HCT116 (cell line): ENCODE measurements around the gene KCNH3.

Experiments
- ELF1 ChIP-seq: IDR thresholded peaks from 2 replicates; pipeline ENCODE4 v1.6.1; 2012; ENCODE audit warnings: low read depth, borderline replicate concordance
- EZH2 ChIP-seq: fragments of 200-600 bp; sonication (generic); IDR thresholded peaks from 2 replicates; pipeline ENCODE4 v1.6.1; 2017; ENCODE audit warnings: antibody characterized with exemption, mixed run types
- EZH2phosphoT487 ChIP-seq: fragments of 200-600 bp; IDR thresholded peaks from 2 replicates; pipeline ENCODE4 v1.6.1; 2018; ENCODE audit warnings: antibody characterized with exemption, borderline replicate concordance
- JUND ChIP-seq: IDR thresholded peaks from 2 replicates; pipeline ENCODE4 v1.6.1; 2012
- POLR2A ChIP-seq: IDR thresholded peaks from 2 replicates; pipeline ENCODE4 v1.7.0; 2011; ENCODE audit warnings: borderline replicate concordance; ENCODE audit not compliant: insufficient read depth, insufficient read length; ENCODE audit errors: extremely low read depth
- POLR2AphosphoS5 ChIP-seq: IDR thresholded peaks from 2 replicates; pipeline ENCODE4 v1.6.1; 2011; ENCODE audit warnings: mild to moderate bottlenecking, low read depth, low read length, moderate library complexity
- RAD21 ChIP-seq: IDR thresholded peaks from 2 replicates; pipeline ENCODE4 v1.6.1; 2012; ENCODE audit warnings: low read depth, mild to moderate bottlenecking
- SP1 ChIP-seq: IDR thresholded peaks from 2 replicates; pipeline ENCODE4 v1.6.1; 2012; ENCODE audit warnings: low read depth
- TF ChIP-seq, protein P1 (sequence below), 3 experiments: fragments of 200-600 bp in 1 of 3; sonication (generic) in 1 of 3; IDR thresholded peaks in 2 of 3; conservative IDR thresholded peaks in 1 of 3; 2 replicates each; pipeline ENCODE4 v1.5.1; 2012 to 2017; ENCODE audit warnings: low read depth in 2 of 3, low read length in 2 of 3, antibody characterized with exemption in 1 of 3, borderline replicate concordance in 1 of 3, control low read depth in 1 of 3, mild to moderate bottlenecking in 1 of 3, mixed read lengths in 1 of 3, mixed run types in 1 of 3, moderate library complexity in 1 of 3; ENCODE audit not compliant: insufficient read depth in 1 of 3
- TF ChIP-seq, protein P2 (sequence below): IDR thresholded peaks from 2 replicates; pipeline ENCODE4 v1.6.1; 2012
- TF ChIP-seq, protein P3 (sequence below): IDR thresholded peaks from 2 replicates; pipeline ENCODE4 v1.6.1; 2012; ENCODE audit warnings: low read depth
- TF ChIP-seq, protein P4 (sequence below): IDR thresholded peaks from 2 replicates; pipeline ENCODE4 v1.6.1; 2012

DNA sequence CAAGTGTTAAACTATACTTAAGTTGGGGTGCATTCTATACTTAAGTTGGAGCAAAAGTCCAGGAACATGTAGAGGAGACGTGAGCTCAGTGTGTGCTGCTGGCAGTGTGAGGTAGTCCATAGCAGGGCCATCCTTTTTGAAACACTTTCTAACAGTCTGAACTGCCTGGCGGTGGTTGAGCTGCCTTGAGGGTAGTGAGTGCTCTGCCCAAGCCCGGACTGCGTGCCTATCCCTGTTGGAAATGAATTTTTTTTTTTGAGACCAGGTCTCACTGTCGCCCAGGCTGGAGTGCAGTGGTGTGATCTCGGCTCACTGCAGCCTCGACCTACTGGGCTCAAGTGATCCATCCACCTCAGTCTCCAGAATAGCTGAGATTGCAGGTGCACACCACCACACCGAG lies 14.1 kb downstream of the KCNH3 start:
- TF ChIP-seq ELF1 (no peak), POLR2A (no peak), POLR2AphosphoS5 (no peak), SP1 (no peak), JUND (no peak), EZH2 (no peak), RAD21 (no peak), EZH2phosphoT487 (no peak)
- TF ChIP-seq, protein P1, sequence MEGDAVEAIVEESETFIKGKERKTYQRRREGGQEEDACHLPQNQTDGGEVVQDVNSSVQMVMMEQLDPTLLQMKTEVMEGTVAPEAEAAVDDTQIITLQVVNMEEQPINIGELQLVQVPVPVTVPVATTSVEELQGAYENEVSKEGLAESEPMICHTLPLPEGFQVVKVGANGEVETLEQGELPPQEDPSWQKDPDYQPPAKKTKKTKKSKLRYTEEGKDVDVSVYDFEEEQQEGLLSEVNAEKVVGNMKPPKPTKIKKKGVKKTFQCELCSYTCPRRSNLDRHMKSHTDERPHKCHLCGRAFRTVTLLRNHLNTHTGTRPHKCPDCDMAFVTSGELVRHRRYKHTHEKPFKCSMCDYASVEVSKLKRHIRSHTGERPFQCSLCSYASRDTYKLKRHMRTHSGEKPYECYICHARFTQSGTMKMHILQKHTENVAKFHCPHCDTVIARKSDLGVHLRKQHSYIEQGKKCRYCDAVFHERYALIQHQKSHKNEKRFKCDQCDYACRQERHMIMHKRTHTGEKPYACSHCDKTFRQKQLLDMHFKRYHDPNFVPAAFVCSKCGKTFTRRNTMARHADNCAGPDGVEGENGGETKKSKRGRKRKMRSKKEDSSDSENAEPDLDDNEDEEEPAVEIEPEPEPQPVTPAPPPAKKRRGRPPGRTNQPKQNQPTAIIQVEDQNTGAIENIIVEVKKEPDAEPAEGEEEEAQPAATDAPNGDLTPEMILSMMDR (IDR thresholded peaks at IDR 0.05 in 2 of 3, conservative IDR thresholded peaks at IDR 0.05 in 1 of 3; ENCODE audit: borderline replicate concordance in 1 of 3, insufficient read depth in 1 of 3, low read depth in 2 of 3, low read length in 2 of 3), result no peak
- TF ChIP-seq, protein P2, sequence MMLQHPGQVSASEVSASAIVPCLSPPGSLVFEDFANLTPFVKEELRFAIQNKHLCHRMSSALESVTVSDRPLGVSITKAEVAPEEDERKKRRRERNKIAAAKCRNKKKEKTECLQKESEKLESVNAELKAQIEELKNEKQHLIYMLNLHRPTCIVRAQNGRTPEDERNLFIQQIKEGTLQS, result no peak
- TF ChIP-seq, protein P3, sequence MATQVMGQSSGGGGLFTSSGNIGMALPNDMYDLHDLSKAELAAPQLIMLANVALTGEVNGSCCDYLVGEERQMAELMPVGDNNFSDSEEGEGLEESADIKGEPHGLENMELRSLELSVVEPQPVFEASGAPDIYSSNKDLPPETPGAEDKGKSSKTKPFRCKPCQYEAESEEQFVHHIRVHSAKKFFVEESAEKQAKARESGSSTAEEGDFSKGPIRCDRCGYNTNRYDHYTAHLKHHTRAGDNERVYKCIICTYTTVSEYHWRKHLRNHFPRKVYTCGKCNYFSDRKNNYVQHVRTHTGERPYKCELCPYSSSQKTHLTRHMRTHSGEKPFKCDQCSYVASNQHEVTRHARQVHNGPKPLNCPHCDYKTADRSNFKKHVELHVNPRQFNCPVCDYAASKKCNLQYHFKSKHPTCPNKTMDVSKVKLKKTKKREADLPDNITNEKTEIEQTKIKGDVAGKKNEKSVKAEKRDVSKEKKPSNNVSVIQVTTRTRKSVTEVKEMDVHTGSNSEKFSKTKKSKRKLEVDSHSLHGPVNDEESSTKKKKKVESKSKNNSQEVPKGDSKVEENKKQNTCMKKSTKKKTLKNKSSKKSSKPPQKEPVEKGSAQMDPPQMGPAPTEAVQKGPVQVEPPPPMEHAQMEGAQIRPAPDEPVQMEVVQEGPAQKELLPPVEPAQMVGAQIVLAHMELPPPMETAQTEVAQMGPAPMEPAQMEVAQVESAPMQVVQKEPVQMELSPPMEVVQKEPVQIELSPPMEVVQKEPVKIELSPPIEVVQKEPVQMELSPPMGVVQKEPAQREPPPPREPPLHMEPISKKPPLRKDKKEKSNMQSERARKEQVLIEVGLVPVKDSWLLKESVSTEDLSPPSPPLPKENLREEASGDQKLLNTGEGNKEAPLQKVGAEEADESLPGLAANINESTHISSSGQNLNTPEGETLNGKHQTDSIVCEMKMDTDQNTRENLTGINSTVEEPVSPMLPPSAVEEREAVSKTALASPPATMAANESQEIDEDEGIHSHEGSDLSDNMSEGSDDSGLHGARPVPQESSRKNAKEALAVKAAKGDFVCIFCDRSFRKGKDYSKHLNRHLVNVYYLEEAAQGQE, result no peak
- TF ChIP-seq, protein P4, sequence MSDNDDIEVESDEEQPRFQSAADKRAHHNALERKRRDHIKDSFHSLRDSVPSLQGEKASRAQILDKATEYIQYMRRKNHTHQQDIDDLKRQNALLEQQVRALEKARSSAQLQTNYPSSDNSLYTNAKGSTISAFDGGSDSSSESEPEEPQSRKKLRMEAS, result no peak
